ENCODE measurements around the gene DTNB.

DNA sequence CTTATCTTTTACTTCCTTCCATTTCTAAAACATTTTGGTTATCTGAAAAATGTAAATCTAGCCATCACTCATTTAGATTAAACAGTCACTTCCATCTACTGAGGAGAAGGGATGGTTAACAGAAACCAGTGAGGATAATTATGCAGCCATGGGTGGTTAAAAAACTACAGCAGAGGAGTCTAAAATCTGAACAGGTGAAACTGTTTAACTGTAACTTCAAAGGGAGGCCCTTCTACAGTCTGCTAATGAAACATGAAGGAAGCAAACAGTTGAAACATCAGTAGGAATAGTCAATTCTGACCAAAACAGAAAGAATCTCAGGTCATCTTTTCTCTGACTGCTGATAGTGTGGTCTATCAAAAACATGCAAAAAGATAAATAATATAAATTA is 71.0 kb downstream of the DTNB start:
- TF ChIP-seq GATA3 (IDR thresholded peaks at IDR 0.05; ENCODE audit: low read depth, low read length) (no peak), GATA2 (IDR thresholded peaks at IDR 0.05; ENCODE audit: low read depth, low read length) (no peak)
